Renal pelvis (tissue), 4 donors: ENCODE measurements around the gene FNDC3B. TPM values are rescaled to one million over a fixed set of nuclear protein-coding genes. Genes with fewer than 3 reads are reported as not detected.

Source experiments
- DNase-seq: peaks from one replicate; pipeline ENCODE4 v3.0.0-alpha.2; 2013
- polyA plus RNA-seq, 3 donors: library from polyadenylated mRNA; unstranded; fragments of 120-200 nt; gene quantifications; one replicate each; pipeline ENCODE4 v1.2.1, GENCODE V29; 2013; ENCODE audit not compliant: insufficient read length in 3 of 3

The FNDC3B gene
- polyA plus RNA-seq, 3 donors: 52.8 to 61.6 (median 59.7) TPM

- DNase-seq: no peak
Observed at GRCh38 chr3:172133838-172134237, 94.5 kb downstream of the FNDC3B start.

DNA sequence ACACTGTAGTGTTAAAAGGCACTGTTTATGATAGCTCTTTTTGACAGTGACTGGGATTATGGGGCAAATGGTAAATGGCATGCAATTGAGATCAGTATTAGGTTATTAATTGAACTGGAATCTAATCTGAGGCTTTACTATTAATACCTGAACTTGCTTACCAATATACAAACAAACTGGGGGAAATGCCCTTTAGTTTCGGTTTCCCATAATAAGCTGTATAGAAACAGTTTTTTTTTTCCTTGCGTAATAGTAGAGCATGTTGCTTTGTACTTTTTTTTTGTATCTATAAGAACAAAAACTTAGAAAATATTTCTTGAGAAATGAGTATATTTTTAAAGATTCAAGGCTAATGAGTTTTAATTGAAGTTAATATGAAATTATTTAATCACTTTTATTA, 95.0 kb downstream of the FNDC3B start:
- DNase-seq: no peak

DNA sequence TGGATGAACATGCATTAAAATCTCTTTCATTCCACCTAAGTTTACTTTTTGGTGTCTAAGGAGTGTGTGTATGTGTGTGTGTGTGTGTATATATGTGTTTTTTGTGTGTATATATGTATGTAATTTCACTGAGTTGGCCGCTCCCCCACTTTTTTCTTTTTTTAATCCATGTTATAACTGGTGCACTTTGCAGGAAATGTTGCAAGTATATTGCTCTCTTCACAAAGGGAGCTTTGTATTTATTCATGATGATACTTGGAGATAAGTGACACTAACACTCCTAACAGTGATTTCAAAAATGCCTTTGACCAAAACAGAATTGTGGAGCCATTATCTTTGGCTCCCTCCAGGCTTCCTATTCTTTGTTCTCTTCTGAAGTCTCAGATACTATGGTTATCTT, 95.8 kb downstream of the FNDC3B start:
- no peak for DNase-seq

GRCh38 chr3:172135820-172136219, 96.4 kb downstream of the FNDC3B start:
- DNase-seq: no peak

DNA sequence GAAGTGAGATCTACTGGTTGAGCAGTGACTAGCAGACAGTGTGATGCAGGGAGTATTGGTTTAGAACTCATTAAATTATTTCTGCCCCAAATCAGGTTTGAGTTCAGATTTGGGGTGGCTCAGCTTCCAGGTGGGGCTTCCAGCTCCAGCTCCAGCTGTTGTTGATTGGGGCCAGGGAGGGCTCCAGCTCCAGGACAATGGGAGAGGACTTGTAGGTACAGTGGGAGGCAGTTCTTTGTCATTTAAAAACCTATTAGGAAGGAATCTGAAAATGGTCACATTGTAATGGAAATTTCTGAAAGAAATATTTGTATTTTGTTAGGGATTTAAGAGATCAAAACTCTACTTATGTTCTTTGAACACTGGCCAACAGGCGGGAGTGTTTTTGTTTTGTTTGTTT, 97.0 kb downstream of the FNDC3B start:
- no peak for DNase-seq

GRCh38 chr3:172137287-172138192, 98.2 kb downstream of the FNDC3B start:
- no peak for DNase-seq

DNA sequence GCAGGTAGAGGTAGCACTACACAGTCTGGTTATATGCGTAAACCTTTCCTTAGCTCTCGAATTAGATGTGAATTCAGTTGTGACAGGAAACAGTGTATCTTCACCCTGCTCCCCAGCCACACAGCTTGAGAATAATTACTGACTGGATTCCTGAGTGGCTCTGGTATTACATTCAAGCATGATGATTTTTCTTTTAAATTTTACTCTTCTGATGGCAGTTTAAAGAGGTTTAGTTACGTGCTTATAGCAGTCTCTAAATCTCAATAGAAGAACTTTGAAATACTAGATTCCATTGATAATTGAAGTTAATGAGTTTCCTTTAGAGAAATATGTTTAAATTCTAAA, 98.8 kb downstream of the FNDC3B start:
- no peak for DNase-seq

- no peak for DNase-seq
Observed at GRCh38 chr3:172138792-172139507, 99.6 kb downstream of the FNDC3B start.

DNA sequence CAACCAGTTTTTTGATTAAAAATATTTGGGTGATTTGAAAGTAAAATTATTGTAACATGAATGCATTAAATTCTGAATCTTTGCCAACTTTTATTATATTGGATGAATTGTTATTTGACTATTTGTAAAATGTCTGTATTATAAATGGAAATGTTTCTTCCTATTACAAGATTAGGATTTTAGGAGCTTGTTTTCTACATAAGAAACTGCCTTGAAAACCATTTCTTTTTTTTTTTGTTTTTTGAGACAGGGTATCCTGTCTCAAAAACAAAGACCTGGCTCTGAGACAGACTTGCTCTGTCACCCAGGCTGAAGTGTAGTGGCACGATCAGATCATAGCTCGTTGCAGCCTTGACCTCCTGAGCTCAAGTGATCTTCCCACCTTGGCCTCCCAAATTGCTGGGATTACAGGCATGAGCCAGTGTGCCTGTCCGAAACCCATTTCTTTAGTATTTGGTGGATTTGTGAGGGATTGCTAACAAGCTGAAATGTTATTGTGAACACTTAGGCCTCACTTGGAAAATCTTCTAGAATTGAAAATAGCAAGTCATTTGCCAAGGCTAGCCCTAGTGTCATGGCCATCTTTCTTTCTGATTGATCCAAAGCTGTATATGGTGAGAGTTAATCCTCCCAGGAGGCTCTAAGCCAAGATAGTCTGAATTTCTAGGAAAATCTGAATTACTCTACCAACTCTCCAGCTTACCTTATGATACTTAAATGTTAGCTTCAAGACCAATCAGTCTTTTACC, 100.3 kb downstream of the FNDC3B start:
- DNase-seq: no peak

- DNase-seq: peak; percentile 69
Observed at GRCh38 chr3:172140499-172141391, 101.4 kb downstream of the FNDC3B start.

DNA sequence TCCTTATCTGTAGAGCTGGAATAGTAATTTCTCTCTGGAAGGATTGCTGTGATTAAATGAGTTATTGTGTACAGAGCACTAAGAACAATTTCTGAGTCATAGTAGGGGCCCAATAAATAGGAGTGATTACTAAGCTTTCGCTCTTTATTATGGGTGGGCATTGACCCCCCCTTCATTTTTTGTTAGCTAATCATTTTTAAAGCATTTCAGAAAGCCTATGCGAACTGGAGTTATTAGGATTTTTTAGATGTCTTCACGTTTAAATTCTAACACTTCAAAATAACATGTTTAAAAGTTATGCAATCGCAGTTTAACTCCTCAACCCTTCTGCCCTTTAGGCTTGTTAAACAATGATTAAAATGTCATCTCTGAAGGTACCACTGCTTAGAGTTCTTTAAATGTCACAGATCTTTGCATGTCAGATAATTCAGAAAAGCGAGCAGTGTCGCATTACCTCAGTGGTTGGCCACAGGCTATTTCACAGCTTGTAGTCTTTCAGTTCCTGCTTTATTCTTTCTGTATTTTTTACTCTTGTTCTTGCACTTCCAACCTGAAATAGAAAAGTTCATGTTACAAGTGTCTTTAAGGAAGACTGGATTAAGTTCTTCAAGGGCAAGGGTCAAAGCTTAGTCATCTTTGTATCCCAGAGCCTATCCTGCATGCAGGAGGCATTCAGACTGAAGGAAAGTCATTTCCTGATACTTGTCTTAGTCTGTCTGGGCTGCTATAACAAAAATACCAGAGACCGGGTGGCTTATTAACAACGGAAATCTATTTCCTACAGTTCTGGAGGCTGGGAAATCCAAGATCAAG, 102.9 kb downstream of the FNDC3B start:
- DNase-seq: no peak

DNA sequence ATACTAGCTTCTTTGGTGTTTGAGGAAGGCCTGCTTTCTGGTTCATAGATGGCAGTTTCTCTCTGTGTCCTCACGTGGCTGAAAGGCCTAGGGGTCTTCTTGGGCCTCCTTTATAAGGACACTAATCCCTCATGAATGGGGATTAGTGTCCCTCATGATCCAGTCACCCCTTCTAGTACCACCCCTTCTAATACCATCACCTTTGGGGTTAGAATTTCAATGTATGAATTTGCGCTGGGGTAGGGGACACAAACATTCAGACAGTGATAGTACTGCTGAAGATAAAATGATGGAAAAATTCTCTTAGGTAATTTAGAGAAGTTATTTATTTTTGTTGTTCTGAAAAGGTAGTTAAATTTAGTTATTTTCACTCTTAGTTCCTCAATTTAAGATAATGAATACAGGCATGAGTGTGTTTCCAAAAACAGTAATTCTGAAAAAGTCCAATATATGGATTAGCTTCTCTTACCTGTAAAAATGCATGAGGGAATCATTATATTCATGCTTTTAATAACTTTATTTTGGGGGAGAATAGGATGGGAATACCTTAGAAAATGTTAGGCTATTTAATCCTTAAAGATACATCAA, 103.6 kb downstream of the FNDC3B start:
- DNase-seq: no peak

DNA sequence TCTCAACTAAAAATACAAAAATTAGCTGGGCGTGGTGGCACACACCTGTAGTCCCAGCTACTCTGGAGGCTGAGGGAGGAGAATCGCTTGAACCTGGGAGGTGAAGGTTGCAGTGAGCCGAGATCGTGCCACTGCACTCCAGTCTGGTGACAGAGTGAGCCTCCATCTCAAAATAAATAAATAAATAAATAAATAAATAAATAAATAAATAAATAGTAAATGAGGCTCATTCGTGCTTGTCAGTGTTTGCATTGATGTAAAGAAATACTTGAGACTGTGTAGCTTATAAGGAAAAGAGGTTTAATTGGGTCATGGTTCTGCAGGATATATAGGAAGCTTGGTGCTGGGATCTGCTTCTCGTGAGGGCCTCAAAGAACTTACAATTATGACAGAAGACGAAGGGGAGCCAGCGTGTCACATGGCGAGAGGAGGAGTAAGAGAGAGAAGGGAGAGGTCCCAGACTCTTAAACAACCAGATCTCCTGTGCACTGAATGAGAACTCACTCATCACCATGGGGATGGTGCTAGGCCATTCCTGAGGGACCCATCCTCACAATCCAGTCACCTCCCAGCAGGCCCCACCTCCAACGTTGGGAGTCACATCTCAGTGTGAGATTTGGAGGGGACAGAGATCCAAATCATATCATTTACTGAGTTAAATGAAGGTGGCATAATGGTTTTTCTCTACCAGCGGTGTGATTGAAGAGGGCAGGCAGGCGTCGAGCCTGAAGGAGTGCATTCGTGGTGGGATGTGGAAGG, 104.5 kb downstream of the FNDC3B start:
- no peak for DNase-seq

DNA sequence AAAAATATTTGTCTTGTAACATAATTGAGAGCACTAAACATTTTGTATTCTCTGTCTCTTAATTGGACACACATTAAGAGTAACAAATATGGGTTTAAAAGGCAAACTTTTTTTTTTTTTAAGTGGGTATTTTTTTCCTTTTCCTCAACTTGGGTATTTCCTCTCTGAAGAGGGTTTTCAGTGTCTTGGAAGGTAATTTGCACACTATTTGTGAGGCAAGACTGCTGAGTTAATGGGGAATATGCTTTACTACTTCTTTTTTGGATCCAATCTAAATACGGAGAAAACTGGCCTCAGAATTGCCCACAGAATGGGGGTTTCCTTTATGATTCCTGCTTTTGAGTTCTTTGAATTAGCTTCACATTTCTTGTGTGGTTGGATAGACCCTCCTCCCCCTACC, 105.2 kb downstream of the FNDC3B start:
- no peak for DNase-seq

GRCh38 chr3:172145031-172145686, 105.8 kb downstream of the FNDC3B start:
- no peak for DNase-seq

GRCh38 chr3:172146349-172146748, 107.0 kb downstream of the FNDC3B start:
- DNase-seq: no peak

- DNase-seq: no peak
Observed at GRCh38 chr3:172147113-172147818, 107.9 kb downstream of the FNDC3B start.

- DNase-seq: no peak
Observed at GRCh38 chr3:172148241-172148640, 108.9 kb downstream of the FNDC3B start.
